Nucleus accumbens (tissue), 56 donors: ENCODE measurements around the gene UPK2.
"Not testable (repeated sequence)": the region's sequence is repeated elsewhere in the genome, so short reads cannot be mapped to it uniquely, and the experiment has no call there.

Experiments used
- DNase-seq, 56 donors: peaks; one replicate each; lab custom pipeline; 2025; lab: John Stamatoyannopoulos, UW

UPK2 gene

GRCh38 chr11:118979434-118979833 is 23.3 kb downstream of the UPK2 start:
- DNase-seq, result no peak

DNA sequence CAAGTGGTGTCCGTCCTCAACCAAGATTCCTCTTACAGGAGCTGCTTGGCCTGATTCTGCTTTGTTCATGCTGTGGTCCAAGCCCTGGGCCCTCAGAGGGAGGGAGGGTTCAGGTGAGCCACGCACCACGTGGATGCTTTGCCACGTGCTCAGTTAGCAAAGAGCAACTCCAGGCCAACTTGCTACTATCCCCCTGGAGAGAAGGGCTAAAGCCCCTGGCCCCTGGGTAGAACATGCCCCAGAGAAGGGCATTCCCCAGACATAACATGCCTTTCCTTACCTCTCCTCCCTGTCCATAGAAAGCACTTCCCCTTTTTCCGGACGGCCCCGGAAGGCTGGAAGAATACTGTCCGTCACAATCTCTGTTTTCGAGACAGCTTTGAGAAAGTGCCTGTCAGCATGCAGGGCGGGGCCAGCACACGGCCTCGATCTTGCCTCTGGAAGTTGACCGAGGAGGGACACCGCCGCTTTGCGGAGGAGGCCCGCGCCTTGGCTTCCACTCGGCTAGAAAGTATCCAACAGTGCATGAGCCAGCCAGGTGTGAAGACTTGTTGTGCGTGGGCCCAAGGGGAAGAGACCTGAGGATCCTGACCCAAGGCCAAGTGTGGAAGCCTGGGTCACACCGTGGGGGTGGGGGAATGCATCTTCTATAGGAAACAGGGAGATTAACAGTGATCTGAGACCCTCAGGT is 24.2 kb downstream of the UPK2 start:
- DNase-seq, result peak in 5 of 56 donors; percentile 2 to 28 (median 16)

DNA sequence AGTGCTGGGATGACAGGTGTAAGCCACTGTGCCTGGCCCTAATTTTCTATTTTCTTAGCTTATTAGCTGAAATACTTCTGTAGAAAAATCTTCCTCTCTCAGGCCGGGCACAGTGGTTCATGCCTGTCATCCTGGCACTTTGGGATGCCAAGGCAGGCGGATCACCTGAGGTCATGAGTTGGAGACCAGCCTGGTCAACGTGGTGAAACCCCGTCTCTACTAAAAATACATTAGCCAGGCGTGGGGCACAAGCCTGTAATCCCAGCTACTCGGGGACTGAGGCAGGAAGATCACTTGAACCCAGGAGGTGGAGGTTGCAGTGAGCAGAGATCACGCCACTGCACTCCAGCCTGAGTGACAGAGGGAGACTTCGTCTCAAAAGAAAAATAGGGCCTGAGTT is 28.2 kb downstream of the UPK2 start:
- DNase-seq, result not testable (repeated sequence)

DNA sequence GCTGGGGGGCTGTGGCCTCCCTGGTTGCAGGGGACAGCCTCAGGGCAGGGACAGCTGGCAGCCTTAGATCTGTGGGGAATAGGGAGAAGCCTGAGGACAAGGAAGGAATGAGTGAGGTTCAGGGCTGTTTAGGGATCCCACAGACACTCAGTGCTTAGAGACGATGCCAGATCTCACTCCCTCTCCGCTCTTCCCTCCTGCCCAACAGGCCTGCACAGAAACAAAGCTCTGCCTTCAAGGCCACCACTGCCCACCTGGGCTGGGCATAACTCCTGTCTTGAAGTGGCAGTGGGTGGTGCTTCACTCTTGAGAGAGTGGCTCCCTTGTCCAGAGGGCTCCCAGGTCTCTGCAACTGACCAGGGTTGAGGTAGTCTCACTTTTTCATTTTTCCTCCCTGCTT is 28.7 kb downstream of the UPK2 start:
- no peak for DNase-seq

- DNase-seq, result no peak
These were observed 32.2 kb downstream of the UPK2 start for GRCh38 chr11:118988280-118988679.

DNA sequence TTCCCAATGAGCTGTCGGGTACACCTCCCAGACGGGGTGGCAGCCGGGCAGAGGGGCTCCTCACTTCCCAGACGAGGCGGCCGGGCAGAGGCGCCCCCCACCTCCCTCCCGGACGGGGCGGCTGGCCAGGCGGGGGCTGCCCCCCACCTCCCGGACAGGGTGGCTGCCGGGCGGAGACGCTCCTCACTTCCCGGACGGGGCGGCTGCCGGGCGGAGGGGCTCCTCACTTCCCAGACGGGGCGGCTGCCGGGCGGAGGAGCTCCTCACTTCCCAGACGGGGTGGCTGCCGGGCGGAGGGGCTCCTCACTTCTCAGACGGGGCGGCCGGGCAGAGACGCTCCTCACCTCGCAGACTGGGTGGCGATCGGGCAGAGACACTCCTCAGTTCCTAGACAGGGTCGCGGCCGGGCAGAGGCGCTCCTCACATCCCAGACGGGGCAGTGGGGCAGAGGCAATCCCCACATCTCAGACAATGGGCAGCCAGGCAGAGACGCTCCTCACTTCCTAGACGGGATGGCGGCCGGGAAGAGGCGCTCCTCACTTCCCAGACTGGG is 35.5 kb downstream of the UPK2 start:
- not testable (repeated sequence) for DNase-seq

DNA sequence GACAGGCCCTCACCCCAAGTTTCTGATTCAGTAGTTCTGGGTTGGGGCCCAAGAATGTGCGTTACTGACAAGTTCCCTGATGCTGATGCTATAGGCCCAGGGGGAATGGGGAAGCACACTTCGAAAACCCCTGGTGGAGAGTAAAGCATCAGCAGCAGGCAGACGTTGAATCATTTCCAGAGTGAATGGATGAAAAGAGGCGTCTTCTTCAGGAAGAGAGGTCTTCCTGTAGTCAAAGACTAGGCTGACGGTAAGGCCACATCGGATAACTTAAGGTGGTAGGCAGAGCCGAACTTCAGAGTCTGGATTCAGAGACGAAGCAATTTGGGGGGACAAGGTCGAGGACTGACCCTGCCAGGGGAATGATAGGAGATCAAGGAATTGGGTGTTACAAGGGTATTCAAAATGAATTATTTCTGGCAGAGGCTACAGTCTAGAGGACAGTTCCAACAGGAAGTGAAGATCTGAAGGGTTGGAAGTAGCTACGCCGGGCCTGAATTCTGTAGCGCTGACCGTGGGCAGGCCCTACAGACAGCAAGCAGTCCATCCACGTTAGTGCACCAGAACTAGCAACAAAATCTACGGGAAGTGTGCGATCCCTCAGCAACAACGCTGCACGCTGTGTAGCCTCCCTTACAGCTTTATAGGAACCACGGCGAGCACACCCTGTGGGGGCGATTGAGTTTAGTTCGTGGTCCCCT is 41.0 kb downstream of the UPK2 start:
- peak in 4 of 56 donors; percentile 21 to 49 (median 38) for DNase-seq

DNA sequence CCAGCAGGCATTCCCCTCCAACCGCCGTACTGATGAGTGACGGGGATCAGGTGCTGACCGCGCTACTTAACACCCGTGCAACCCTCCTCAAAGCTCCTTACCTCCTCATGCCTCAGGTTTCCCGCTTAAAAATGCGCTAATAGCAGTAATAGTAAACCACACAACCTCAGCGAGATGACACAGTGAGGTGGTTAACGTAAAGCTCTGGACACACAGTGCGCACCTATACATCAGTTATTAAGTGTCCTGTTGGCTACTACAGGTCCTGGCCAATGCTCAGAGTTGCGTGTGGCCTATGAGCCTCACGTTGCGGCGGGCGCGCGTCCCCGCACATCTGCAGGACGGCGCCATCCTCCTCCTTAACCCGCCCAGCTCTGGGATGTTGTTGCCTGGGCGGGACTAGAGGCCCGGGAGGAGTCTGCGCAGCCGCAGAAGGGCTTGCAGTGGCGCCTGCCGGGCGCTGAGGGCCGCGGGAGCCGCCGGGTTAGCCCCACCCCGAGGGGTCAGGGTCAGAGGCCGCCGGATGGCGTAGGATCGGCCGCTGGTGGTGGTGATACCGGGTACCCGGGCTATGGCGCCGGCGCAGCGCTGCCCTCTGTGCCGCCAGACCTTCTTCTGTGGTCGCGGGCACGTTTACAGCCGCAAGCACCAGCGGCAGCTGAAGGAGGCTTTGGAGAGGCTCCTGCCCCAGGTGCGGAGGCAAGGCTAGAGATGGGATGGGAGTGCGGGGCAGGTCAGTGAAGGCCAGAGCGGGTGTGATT is 41.7 kb downstream of the UPK2 start, which contains the start of gene CENATAC:
TSS of gene CENATAC (plus strand) at position 512 of the 761 bp plus-strand sequence. CDS start at position 572, 60 bp downstream.
- DNase-seq, result peak; percentile 49 to 98 (median 93)

- peak in 8 of 56 donors; percentile 26 to 68 (median 51) for DNase-seq
These were observed 42.3 kb downstream of the UPK2 start for GRCh38 chr11:118998388-118998717.

- no peak for DNase-seq
These were observed 42.7 kb downstream of the UPK2 start for GRCh38 chr11:118998822-118999221.

DNA sequence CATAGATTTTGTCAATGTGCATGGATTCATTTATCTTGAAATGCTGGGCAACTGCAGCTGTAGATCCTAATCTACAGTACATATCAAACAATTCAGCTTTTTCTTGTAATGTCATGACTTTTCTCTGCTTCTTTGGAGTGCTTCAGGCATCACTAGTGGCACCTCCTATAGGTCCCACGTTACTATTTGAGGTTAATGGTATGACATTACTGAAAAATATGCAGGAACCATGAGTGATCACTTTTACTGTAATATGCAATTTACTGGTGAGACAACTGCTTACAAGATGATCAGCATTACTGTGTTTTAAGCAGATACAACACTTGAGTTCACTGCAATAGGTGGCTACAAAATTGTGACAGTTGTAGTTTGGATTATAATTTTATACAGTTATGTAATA is 44.8 kb downstream of the UPK2 start:
- no peak for DNase-seq

- no peak for DNase-seq
These were observed 50.6 kb downstream of the UPK2 start for GRCh38 chr11:119006656-119007055.
